Panc1 (cell line): Measurements from ENCODE around the gene CLEC16A.

Experiments
- POLR2AphosphoS5 ChIP-seq: IDR thresholded peaks from 2 replicates; pipeline ENCODE4 v1.6.1; 2012; ENCODE audit warnings: mild to moderate bottlenecking, low read depth, low read length, moderate library complexity
- TF ChIP-seq, protein P1 (sequence below): fragments of 450-650 bp; IDR thresholded peaks from 2 replicates; pipeline ENCODE4 v1.5.1; 2017; ENCODE audit warnings: mild to moderate bottlenecking
- TF ChIP-seq, protein P2 (sequence below), 2 experiments: IDR thresholded peaks; 2 replicates each; pipeline ENCODE4 v1.6.1; 2011 to 2012; ENCODE audit warnings: low read depth in 2 of 2, control low read depth in 1 of 2, low read length in 1 of 2, mild to moderate bottlenecking in 1 of 2, moderate library complexity in 1 of 2; ENCODE audit not compliant: insufficient read depth in 1 of 2

GRCh38 chr16:11202260-11203091, 258.1 kb downstream of the CLEC16A start:
- TF ChIP-seq, protein P1, sequence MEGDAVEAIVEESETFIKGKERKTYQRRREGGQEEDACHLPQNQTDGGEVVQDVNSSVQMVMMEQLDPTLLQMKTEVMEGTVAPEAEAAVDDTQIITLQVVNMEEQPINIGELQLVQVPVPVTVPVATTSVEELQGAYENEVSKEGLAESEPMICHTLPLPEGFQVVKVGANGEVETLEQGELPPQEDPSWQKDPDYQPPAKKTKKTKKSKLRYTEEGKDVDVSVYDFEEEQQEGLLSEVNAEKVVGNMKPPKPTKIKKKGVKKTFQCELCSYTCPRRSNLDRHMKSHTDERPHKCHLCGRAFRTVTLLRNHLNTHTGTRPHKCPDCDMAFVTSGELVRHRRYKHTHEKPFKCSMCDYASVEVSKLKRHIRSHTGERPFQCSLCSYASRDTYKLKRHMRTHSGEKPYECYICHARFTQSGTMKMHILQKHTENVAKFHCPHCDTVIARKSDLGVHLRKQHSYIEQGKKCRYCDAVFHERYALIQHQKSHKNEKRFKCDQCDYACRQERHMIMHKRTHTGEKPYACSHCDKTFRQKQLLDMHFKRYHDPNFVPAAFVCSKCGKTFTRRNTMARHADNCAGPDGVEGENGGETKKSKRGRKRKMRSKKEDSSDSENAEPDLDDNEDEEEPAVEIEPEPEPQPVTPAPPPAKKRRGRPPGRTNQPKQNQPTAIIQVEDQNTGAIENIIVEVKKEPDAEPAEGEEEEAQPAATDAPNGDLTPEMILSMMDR: no peak
- TF ChIP-seq, protein P2, sequence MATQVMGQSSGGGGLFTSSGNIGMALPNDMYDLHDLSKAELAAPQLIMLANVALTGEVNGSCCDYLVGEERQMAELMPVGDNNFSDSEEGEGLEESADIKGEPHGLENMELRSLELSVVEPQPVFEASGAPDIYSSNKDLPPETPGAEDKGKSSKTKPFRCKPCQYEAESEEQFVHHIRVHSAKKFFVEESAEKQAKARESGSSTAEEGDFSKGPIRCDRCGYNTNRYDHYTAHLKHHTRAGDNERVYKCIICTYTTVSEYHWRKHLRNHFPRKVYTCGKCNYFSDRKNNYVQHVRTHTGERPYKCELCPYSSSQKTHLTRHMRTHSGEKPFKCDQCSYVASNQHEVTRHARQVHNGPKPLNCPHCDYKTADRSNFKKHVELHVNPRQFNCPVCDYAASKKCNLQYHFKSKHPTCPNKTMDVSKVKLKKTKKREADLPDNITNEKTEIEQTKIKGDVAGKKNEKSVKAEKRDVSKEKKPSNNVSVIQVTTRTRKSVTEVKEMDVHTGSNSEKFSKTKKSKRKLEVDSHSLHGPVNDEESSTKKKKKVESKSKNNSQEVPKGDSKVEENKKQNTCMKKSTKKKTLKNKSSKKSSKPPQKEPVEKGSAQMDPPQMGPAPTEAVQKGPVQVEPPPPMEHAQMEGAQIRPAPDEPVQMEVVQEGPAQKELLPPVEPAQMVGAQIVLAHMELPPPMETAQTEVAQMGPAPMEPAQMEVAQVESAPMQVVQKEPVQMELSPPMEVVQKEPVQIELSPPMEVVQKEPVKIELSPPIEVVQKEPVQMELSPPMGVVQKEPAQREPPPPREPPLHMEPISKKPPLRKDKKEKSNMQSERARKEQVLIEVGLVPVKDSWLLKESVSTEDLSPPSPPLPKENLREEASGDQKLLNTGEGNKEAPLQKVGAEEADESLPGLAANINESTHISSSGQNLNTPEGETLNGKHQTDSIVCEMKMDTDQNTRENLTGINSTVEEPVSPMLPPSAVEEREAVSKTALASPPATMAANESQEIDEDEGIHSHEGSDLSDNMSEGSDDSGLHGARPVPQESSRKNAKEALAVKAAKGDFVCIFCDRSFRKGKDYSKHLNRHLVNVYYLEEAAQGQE (IDR thresholded peaks at IDR 0.05; ENCODE audit: insufficient read depth in 1 of 2, low read depth in 2 of 2, low read length in 1 of 2): no peak
- TF ChIP-seq POLR2AphosphoS5: 0 out of 2 replicates have a peak, but pooled peaks have one; percentile 14
